Esophagus muscularis mucosa (tissue), 4 donors: Measurements from ENCODE around the gene PLEKHG1.

Experiments
- CTCF ChIP-seq, 3 experiments: fragments of 200-600 bp in 2 of 3; fragments of 450-650 bp in 1 of 3; sonication (generic) in 2 of 3; IDR thresholded peaks; one replicate each; pipeline ENCODE4 v1.5.1; 2017 to 2019; ENCODE audit warnings: antibody characterized with exemption in 3 of 3, mild to moderate bottlenecking in 2 of 3, moderate library complexity in 1 of 3
- EP300 ChIP-seq: sonication (generic); formaldehyde crosslinking; IDR thresholded peaks from one replicate; pipeline ENCODE4 v1.6.1; 2017; ENCODE audit warnings: antibody characterized with exemption
- POLR2A ChIP-seq: fragments of 450-650 bp; IDR thresholded peaks from one replicate; pipeline ENCODE4 v1.6.1; 2017; ENCODE audit warnings: antibody characterized with exemption, moderate library complexity, mild to moderate bottlenecking, low read depth
- POLR2AphosphoS5 ChIP-seq, 2 donors: sonication (generic); formaldehyde crosslinking; IDR thresholded peaks; one replicate each; pipeline ENCODE4 v1.6.1; 2017; ENCODE audit warnings: antibody characterized with exemption in 2 of 2

GRCh38 chr6:150632785-150633485 is 33.2 kb downstream of the PLEKHG1 start:
- no peak for TF ChIP-seq POLR2A
- no peak for TF ChIP-seq CTCF (IDR thresholded peaks at IDR 0.05)
- TF ChIP-seq POLR2AphosphoS5 (IDR thresholded peaks at IDR 0.05): no peak
- TF ChIP-seq EP300: no peak
